Measurements from ENCODE around the gene RLBP1.

GRCh38 chr15:89198934-89199333, 22.4 kb downstream of the RLBP1 start:
- TF ChIP-seq CTCF (IDR thresholded peaks at IDR 0.05) (no peak), EP300 (IDR thresholded peaks at IDR 0.05) (no peak)
